ENCODE results near the gene CRACR2B.

CRACR2B gene

DNA sequence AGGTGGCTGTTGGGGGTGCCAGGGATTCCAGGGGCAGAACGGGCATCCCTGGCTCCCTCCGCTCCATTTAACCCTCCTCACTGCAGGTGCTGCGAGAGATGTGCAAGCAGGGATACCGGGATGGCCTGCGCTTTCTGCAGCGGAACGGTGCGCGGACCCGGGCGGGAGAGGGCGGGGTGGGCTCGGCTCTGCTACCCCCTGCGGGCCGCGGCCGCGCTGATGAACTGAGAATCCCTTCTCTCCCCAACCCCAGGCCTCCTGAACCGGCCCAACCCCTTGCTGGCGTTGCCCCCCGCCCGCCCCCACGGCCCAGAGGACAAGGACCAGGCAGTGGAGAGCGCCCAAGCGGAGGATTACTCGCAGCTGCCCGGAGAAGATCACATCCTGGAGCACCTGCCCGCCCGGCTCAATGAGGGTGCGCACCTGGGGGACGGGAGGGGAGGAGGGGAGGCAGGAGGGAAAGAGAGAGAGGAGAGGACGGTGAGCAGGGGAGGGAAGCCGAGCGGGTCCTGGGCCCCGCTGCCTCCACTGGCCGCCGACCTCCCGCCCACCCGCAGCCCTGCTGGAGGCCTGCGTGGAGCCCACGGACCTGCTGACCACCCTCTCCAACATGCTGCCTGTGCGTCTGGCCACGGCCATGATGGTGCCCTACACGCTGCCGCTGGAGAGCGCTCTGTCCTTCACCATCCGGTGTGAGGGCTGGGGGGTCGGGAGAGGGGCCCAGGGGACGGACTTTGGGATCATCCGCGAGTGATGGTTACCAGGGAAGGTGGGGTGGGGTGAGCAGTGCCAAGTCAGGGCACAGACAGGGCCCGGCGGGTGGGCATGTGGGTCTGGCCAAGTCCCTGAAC is 4.1 kb upstream of the CRACR2B start:
- TF ChIP-seq GATA2 (IDR thresholded peaks at IDR 0.05; ENCODE audit: low read depth, low read length) (no peak), GATA3 (IDR thresholded peaks at IDR 0.05; ENCODE audit: low read depth, low read length) (no peak)

- TF ChIP-seq GATA2 (IDR thresholded peaks at IDR 0.05; ENCODE audit: low read depth, low read length) (no peak), GATA3 (IDR thresholded peaks at IDR 0.05; ENCODE audit: low read depth, low read length) (no peak)
Measured at GRCh38 chr11:824292-824880, 3.3 kb upstream of the CRACR2B start.

GRCh38 chr11:824942-825341 is 2.8 kb upstream of the CRACR2B start:
- TF ChIP-seq GATA2 (IDR thresholded peaks at IDR 0.05; ENCODE audit: low read depth, low read length) (no peak), GATA3 (IDR thresholded peaks at IDR 0.05; ENCODE audit: low read depth, low read length) (no peak)

DNA sequence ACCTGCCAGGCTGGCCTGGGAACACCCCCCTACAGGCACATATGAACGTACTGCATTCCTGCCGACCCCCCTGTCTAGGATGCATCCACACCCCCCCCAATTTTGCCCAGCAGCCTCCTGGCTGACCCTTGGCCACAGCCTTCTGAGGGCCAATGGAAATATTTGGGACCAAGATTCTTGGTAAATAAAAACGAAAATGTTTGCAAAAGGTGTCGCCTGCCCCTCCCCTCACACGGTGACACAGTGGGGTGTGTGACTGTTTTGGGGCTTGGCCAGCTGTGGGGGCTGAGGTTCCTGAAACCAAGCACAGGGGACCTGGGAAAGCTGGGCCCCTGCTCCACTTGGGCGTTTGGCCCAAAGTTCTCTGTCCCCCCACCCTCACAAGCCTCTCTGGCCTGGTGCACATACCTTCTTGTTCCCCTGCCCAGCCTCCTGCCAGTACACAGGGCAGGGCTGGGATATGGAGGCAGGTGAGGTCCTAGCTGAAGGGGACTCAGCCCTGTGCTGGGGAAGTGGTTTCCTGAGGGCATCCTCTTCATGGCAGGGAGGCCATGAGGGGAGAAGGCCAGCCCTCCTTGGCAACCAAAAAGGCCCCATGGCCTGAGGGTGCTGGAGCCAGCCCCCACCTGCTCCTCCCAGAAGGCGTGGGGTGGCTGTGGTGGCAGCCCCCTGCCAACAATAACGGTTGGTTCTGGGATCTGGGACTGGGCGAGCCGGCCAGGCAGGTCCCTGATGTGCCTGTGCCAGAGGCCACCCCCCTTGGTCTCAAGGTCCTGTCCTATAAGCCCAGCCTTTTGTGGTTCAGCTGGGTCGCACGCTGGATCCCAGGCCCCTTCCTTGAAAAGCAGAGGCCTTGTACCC is 2.1 kb upstream of the CRACR2B start:
- TF ChIP-seq GATA2 (IDR thresholded peaks at IDR 0.05; ENCODE audit: low read depth, low read length), result no peak
- TF ChIP-seq GATA3 (IDR thresholded peaks at IDR 0.05; ENCODE audit: low read depth, low read length), result no peak

DNA sequence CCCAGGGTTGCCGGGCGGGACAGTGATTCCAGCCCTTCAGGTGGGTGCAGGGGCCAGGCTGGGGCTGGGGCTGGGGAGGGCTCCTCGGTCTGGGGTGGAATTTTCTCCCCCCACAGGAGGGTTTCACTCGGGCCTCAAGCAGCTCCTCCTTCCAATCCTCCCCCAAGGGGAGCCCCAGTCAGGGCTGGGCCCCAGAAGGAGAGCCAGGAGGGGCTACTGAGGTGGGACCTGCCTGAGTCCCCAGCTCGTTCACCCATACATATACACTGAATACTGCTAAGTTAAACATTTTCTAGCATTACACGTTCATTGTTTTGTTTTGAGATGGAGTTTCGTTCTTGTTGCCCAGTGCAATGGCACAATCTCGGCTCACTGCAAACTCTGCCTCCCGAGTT is 1.5 kb upstream of the CRACR2B start:
- no peak for TF ChIP-seq GATA3 (IDR thresholded peaks at IDR 0.05; ENCODE audit: low read depth, low read length)
- no peak for TF ChIP-seq GATA2 (IDR thresholded peaks at IDR 0.05; ENCODE audit: low read depth, low read length)

- TF ChIP-seq GATA3 (IDR thresholded peaks at IDR 0.05; ENCODE audit: low read depth, low read length), result no peak
- no peak for TF ChIP-seq GATA2 (IDR thresholded peaks at IDR 0.05; ENCODE audit: low read depth, low read length)
Measured at GRCh38 chr11:826836-827145, 928 bp upstream of the CRACR2B start.

DNA sequence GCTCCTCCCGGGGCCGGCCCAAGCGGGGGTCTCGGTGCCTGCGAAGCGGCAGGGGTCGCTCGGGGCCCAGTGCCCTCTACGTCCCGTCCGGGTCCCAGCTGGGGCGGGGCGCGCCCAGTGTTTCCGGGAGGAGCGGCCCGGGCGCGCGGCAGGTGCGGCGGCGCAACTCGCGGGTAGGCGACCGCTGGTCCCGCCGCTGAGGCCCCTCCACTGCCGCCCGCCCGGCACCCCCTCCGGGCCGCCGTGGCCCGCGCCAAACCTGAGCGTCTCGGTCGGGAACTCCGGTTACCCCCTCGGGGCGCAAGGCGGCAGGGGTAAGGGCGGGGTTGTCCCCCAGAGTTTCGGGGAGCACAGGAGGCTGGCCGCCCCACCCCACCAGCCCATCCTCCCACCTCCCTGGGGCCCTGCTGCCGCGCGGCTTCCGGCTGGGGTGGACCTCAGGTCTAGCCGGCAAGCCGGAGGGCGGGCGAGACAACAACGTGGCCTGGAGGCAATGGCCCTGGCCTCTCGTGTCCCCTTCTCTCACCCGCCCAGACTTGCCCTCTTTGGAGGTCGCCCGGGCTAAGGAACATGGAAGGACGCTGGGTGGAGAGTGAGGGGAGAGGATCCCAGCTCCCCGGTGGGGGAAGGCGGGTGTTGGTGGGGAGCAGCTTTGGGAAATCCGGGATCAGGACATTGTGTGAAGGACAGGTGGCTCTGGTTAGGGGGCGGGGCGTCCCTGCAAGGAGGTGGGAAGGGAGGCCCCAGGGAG is 398 bp upstream of the CRACR2B start:
- TF ChIP-seq GATA3 (IDR thresholded peaks at IDR 0.05; ENCODE audit: low read depth, low read length) (no peak), GATA2 (IDR thresholded peaks at IDR 0.05; ENCODE audit: low read depth, low read length) (no peak)

- TF ChIP-seq GATA2 (IDR thresholded peaks at IDR 0.05; ENCODE audit: low read depth, low read length), result no peak
- no peak for TF ChIP-seq GATA3 (IDR thresholded peaks at IDR 0.05; ENCODE audit: low read depth, low read length)
Measured at GRCh38 chr11:828506-829175, 922 bp downstream of the CRACR2B start.

GRCh38 chr11:829176-829846 is 1.6 kb downstream of the CRACR2B start:
- TF ChIP-seq GATA3 (IDR thresholded peaks at IDR 0.05; ENCODE audit: low read depth, low read length), result no peak
- no peak for TF ChIP-seq GATA2 (IDR thresholded peaks at IDR 0.05; ENCODE audit: low read depth, low read length)

DNA sequence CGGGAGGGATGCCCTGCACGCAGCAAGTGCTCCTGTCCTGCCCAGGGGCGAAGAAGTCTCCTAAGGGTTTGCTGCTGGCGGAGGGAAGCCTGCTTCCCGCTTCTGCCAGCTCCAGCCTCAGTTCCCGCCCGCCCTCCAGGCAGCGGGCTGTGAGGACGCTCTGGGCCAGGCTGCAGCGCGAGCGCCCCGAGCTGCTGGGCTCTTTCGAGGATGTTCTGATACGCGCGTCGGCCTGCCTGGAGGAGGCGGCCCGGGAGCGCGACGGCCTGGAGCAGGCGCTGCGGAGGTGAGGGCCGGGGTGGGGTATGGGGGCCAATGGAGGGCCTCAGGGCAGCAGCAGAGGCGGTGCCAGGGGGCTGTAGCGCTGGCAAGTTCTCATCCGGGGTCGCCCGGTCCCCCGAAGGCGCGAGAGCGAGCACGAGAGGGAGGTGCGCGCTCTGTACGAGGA is 2.2 kb downstream of the CRACR2B start:
- TF ChIP-seq GATA2 (IDR thresholded peaks at IDR 0.05; ENCODE audit: low read depth, low read length), result no peak
- TF ChIP-seq GATA3 (IDR thresholded peaks at IDR 0.05; ENCODE audit: low read depth, low read length), result no peak

GRCh38 chr11:830295-831117 is 2.8 kb downstream of the CRACR2B start:
- TF ChIP-seq GATA3 (IDR thresholded peaks at IDR 0.05; ENCODE audit: low read depth, low read length), result no peak
- no peak for TF ChIP-seq GATA2 (IDR thresholded peaks at IDR 0.05; ENCODE audit: low read depth, low read length)
